ENCODE results near the gene FAAP100. TPM values are rescaled to one million over a fixed set of nuclear protein-coding genes. Genes with fewer than 3 reads are reported as not detected.
"Not testable (repeated sequence)": the region's sequence is repeated elsewhere in the genome, so short reads cannot be mapped to it uniquely, and the experiment has no call there.

The FAAP100 gene, protein sequence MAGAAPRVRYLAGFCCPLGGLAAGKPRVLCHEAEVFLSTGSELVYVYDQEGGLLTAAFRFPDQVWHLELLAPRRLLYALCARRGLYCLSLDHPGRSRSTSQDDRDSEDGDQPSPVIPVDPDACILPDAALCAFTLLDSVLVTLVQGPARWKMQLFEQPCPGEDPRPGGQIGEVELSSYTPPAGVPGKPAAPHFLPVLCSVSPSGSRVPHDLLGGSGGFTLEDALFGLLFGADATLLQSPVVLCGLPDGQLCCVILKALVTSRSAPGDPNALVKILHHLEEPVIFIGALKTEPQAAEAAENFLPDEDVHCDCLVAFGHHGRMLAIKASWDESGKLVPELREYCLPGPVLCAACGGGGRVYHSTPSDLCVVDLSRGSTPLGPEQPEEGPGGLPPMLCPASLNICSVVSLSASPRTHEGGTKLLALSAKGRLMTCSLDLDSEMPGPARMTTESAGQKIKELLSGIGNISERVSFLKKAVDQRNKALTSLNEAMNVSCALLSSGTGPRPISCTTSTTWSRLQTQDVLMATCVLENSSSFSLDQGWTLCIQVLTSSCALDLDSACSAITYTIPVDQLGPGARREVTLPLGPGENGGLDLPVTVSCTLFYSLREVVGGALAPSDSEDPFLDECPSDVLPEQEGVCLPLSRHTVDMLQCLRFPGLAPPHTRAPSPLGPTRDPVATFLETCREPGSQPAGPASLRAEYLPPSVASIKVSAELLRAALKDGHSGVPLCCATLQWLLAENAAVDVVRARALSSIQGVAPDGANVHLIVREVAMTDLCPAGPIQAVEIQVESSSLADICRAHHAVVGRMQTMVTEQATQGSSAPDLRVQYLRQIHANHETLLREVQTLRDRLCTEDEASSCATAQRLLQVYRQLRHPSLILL
- total RNA-seq, result 25.5 TPM
- long read RNA-seq, transcript FAAP100-201 (9 exons, 3,627 nt), result minor isoform, 10 of 43 reads
- long read RNA-seq, transcript FAAP100-202 (5 exons, 2,996 nt), result major isoform, 15 of 43 reads
- long read RNA-seq, partial matches to known transcripts, result 9 of 43 reads
- long read RNA-seq, other reads (novel, unspliced or antisense), result 7 of 43 reads

- DNase-seq (ENCODE audit: low spot score), result peak; percentile 95
Observed at GRCh38 chr17:81552244-81553017, at the start of gene FAAP100. TSS of gene FAAP100 (minus strand) at chr17:81552353. CDS start at chr17:81552330, 23 bp downstream.

- DNase-seq (ENCODE audit: low spot score), result no peak
Observed at GRCh38 chr17:81601525-81602120, 49.5 kb upstream of the FAAP100 start.

DNA sequence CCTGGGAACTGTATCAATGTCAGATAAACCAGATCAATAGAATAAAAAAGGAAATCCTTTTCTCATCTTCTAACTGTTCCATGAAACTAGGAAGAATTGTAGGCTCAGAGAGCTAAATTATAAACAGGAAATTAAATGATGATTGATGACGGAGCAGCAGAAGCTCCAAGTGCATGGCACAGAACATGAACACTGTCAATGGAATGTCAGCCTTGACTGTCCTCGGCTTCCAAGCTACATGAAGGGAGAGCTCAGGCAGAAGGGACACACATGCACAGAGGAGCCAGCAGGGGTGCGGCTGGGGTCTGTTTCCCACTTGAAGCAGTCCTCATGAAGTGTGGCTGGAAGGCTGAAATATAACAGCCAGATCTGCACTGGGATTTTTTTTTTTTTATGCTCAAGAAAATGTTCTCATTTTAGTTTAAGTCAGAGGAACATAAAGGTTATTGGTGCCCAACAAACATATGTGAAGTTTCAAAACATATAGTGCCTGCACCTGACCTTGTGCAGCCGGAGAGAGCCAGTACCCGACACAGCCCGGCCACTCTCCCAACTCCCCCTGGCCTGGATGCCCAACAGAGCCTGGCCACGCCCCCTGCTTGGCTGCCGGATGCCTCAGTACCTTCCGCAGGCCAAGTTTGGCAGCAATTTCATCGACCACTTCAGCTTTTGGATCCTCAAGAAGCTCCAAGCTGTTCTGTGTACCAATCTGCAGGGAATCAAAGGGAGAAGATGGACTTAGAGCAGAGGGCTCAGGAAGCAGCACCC lies 47.8 kb upstream of the FAAP100 start:
- DNase-seq (ENCODE audit: low spot score), result no peak

GRCh38 chr17:81593105-81593871 lies 41.1 kb upstream of the FAAP100 start:
- DNase-seq (ENCODE audit: low spot score), result no peak

DNA sequence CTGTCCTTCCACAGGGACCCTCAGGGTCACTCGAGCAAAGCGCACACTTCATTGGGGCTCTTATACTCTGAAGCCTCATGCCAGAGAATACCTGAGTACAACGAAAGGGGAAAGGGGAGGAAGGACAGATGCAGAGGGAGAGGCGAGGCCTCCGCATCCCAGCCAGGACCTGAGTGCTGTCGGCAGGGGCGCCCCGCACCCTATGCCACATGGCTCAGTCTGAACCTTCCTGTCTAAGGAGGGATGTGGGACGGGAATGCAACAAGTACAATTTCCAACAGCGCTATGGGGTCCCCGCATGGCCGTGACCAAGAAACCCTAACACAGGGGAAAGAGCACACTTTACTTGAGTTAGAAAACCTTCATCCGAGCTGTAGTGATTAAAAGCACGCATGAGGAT lies 39.8 kb upstream of the FAAP100 start:
- no peak for DNase-seq (ENCODE audit: low spot score)

- DNase-seq (ENCODE audit: low spot score), result no peak
Observed at GRCh38 chr17:81590121-81590520, 38.0 kb upstream of the FAAP100 start.

DNA sequence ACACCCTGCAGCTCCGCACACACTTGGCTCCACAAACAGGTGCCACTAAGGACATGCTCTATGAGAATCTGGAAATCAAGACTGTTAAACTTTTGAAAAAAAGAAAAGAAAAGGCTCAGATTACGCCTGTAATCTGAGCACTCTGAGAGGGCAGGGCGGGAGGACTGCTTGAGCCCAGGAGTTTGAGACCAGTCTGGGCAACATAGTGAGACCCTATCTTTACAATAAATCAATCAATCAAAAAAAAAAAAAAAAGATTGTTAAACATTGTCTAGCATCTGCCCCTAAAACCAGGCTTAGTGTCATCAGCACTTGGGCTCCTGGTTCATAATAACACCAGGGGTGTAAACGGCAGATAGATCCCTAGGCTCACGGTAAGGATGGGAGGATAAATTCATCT lies 37.5 kb upstream of the FAAP100 start:
- no peak for DNase-seq (ENCODE audit: low spot score)

GRCh38 chr17:81586096-81586495 lies 33.9 kb upstream of the FAAP100 start:
- no peak for DNase-seq (ENCODE audit: low spot score)

DNA sequence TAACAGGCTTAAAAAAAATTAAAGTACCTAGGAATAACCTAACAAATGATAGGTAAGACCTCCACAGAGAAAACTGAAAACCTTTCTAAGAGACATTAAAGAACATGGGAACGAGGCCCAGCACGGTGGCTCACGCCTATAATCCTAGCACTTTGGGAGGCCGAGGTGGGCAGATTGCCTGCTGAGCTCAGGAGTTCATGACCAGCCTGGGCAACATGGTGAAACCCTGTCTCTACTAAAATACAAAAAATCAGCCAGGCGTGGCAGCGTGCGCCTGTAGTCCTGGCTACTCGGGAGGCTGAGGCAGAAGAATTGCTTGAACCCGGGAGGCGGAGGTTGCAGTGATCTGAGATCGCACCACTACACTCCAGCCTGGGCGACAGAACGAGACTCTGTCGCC lies 32.6 kb upstream of the FAAP100 start:
- DNase-seq (ENCODE audit: low spot score), result not testable (repeated sequence)

GRCh38 chr17:81583589-81584342 lies 31.6 kb upstream of the FAAP100 start:
- no peak for DNase-seq (ENCODE audit: low spot score)

GRCh38 chr17:81582749-81583148 lies 30.6 kb upstream of the FAAP100 start:
- no peak for DNase-seq (ENCODE audit: low spot score)

GRCh38 chr17:81582341-81582740 lies 30.2 kb upstream of the FAAP100 start:
- no peak for DNase-seq (ENCODE audit: low spot score)

GRCh38 chr17:81581758-81582157 lies 29.6 kb upstream of the FAAP100 start:
- no peak for DNase-seq (ENCODE audit: low spot score)

- no peak for DNase-seq (ENCODE audit: low spot score)
Observed at GRCh38 chr17:81580481-81580880, 28.3 kb upstream of the FAAP100 start.

DNA sequence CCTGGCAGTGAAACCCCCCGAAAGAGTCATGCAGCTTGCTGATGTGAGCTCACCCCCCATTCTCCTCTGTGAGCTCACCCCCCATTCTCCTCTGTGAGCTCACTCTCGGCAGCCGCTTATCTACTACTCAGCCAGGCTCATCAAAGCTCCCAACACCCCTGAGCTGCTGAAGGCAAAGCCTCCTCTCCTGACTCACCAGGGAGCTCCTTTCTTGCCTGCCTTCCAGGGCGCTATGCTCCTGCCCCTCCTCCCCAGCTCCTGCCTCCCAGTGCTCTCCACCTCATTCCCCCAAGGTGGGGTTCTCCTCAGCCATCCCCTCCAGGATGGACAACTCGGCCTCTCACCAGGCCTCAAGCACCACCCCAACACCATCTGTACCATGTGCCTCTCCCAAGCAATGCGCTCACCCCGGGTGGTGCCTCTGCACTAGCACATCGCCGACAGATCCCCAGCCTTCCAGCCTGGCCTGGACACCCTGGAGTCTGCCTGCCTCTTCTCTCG lies 27.7 kb upstream of the FAAP100 start:
- DNase-seq (ENCODE audit: low spot score), result no peak

GRCh38 chr17:81579298-81579697 lies 27.1 kb upstream of the FAAP100 start:
- no peak for DNase-seq (ENCODE audit: low spot score)

- no peak for DNase-seq (ENCODE audit: low spot score)
Observed at GRCh38 chr17:81578561-81579225, 26.5 kb upstream of the FAAP100 start.

DNA sequence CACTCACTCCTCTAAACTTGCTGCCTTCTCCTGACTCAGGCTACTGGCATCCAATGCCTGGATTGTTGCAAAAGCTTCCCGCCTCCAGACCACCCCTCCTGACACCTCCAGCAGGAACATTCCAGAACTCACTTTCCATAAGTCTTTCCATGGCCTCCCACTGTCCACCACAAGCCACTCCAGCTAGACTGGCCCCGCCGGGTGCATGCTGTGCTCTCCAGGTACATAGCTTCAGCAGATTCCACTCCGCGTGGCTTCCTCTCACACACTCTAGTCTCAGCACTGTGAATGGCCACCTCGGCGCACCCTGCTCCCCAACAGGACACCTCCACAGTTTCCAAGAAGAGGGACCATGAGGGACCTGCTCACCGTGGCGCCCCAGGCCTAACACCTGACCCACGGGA lies 25.9 kb upstream of the FAAP100 start:
- DNase-seq (ENCODE audit: low spot score), result no peak

Measured in mesenteric fat pad (tissue), 1 donor.